ENCODE measurements around the gene GBP2. TPM values are rescaled to one million over a fixed set of nuclear protein-coding genes. Genes with fewer than 3 reads are reported as not detected.

Gene GBP2
- total and polyA plus RNA-seq, 2 of the 4 experiments (the other 2 are of a cell fraction), result 8.2 to 17.7 TPM

DNA sequence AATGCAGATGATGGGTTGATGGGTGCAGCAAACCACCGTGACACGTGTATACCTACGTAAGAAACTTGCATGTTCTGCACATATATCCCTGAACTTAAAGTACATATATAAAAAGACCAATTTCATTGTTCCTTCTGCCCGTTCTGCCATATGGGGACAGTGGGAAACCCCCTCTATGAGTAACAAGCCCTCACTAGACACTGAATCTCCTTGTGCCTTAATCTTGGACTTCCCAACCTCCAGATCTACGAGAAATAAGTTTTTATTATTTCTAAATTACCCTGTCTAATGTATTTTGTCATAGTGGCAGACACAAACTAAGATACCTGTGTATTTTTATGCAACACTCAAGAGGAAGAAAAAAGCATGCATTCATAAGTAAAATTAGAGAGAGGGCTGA lies 39.9 kb upstream of the GBP2 start:
- in situ Hi-C loops (cut with MboI; ENCODE audit: low sequenced_read_pairs), result no loop called here
- ATAC-seq (ENCODE audit: low read depth), result no peak

More for the DNA sequence above, 39.9 kb upstream of the GBP2 start:
- no peak overlapping the region for H3K4me3 ChIP-seq (ENCODE audit: insufficient read depth, low read depth, low read length)
- no peak overlapping the region for H2AK9ac ChIP-seq (replicated peaks; ENCODE audit: low read depth, low read length, poor library complexity)
- no peak overlapping the region for H3K56ac ChIP-seq (ENCODE audit: extremely low read depth, insufficient read depth, low read length)
- H3K9me3 ChIP-seq (ENCODE audit: control insufficient read depth, insufficient read depth, low read length), result no peaks in the 10 kb centered on the region
- no peak overlapping the region for H3K9ac ChIP-seq (ENCODE audit: low read depth, low read length)
- H3K27me3 ChIP-seq (ENCODE audit: control insufficient read depth, insufficient read depth, low read length), result no peaks in the 10 kb centered on the region
- no peak overlapping the region for H2AK5ac ChIP-seq (ENCODE audit: low read depth, low read length)
- H3K27ac ChIP-seq (ENCODE audit: insufficient read depth, low read length), result no peak overlapping the region
- WGBS, 2 experiments (ENCODE audit: extremely low coverage in 2 of 2, insufficient read length in 1 of 2), result no CpG with 5 or more reads among the region's 5 CpGs
- no peaks in the 10 kb centered on the region for H3K9me1 ChIP-seq (ENCODE audit: insufficient read depth, low read length)
- H3K23ac ChIP-seq (ENCODE audit: low read depth, low read length), result no peak overlapping the region
- POLR2A ChIA-PET (ENCODE audit: unreplicated experiment), result no interaction called here
- no peak overlapping the region for H3K4me2 ChIP-seq (ENCODE audit: low read depth, low read length)
- H4K91ac ChIP-seq (ENCODE audit: insufficient read depth, low read depth, low read length), result no peak overlapping the region
- CTCF ChIA-PET, result no interaction called here
- BruUV-seq (replicated peaks), result no TSS peak
- H4K8ac ChIP-seq (ENCODE audit: low read depth in 2 of 2, low read length in 2 of 2), result no peak overlapping the region
- dilution Hi-C loops (cut with HindIII; ENCODE audit: low sequenced_read_pairs, unreplicated experiment) (no loop called here), intact Hi-C loops (cut with micrococcal nuclease) (no loop called here)
- no peak overlapping the region for H2BK20ac ChIP-seq (ENCODE audit: low read depth, low read length)
- no peaks in the 10 kb centered on the region for H3K4me1 ChIP-seq (ENCODE audit: control insufficient read depth, insufficient read depth, low read length)
- no peaks in the 10 kb centered on the region for H3K79me1 ChIP-seq (ENCODE audit: low read depth in 1 of 2, low read length in 2 of 2)
- H3K18ac ChIP-seq (ENCODE audit: low read depth, low read length), result no peak overlapping the region
- no peak overlapping the region for H4K5ac ChIP-seq (ENCODE audit: low read depth, low read length)
- no peak overlapping the region for H3K14ac ChIP-seq (replicated peaks; ENCODE audit: low read depth, low read length)
- H2BK15ac ChIP-seq (ENCODE audit: low read depth, low read length), result no peak overlapping the region
- H2AFZ ChIP-seq (replicated peaks; ENCODE audit: low read length, poor library complexity), result no peak overlapping the region
- TF ChIP-seq, protein P1, sequence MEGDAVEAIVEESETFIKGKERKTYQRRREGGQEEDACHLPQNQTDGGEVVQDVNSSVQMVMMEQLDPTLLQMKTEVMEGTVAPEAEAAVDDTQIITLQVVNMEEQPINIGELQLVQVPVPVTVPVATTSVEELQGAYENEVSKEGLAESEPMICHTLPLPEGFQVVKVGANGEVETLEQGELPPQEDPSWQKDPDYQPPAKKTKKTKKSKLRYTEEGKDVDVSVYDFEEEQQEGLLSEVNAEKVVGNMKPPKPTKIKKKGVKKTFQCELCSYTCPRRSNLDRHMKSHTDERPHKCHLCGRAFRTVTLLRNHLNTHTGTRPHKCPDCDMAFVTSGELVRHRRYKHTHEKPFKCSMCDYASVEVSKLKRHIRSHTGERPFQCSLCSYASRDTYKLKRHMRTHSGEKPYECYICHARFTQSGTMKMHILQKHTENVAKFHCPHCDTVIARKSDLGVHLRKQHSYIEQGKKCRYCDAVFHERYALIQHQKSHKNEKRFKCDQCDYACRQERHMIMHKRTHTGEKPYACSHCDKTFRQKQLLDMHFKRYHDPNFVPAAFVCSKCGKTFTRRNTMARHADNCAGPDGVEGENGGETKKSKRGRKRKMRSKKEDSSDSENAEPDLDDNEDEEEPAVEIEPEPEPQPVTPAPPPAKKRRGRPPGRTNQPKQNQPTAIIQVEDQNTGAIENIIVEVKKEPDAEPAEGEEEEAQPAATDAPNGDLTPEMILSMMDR (conservative IDR thresholded peaks at IDR 0.05; ENCODE audit: low read depth, low read length), result no peak
- no peak for TF ChIP-seq RFX5 (IDR thresholded peaks at IDR 0.05; ENCODE audit: low read depth, low read length)
- no peak for TF ChIP-seq RCOR1 (IDR thresholded peaks at IDR 0.05; ENCODE audit: insufficient replicate concordance, low read length)
- no peak for TF ChIP-seq SMC3 (IDR thresholded peaks at IDR 0.05; ENCODE audit: low read depth, low read length)
- no peak for TF ChIP-seq FOS (IDR thresholded peaks at IDR 0.05; ENCODE audit: low read depth, low read length)
- no peak for TF ChIP-seq CEBPB (IDR thresholded peaks at IDR 0.05; ENCODE audit: low read depth, low read length)
- TF ChIP-seq MXI1 (IDR thresholded peaks at IDR 0.05; ENCODE audit: borderline replicate concordance, low read depth, low read length), result no peak
- TF ChIP-seq CHD1 (IDR thresholded peaks at IDR 0.05; ENCODE audit: low read depth, low read length), result no peak
- TF ChIP-seq MAZ (IDR thresholded peaks at IDR 0.05; ENCODE audit: borderline replicate concordance, low read depth, low read length), result no peak
- TF ChIP-seq MAFK (IDR thresholded peaks at IDR 0.05; ENCODE audit: low read depth, low read length), result no peak
- no peak for TF ChIP-seq RAD21 (IDR thresholded peaks at IDR 0.05; ENCODE audit: low read length)
- TF ChIP-seq, protein P2, sequence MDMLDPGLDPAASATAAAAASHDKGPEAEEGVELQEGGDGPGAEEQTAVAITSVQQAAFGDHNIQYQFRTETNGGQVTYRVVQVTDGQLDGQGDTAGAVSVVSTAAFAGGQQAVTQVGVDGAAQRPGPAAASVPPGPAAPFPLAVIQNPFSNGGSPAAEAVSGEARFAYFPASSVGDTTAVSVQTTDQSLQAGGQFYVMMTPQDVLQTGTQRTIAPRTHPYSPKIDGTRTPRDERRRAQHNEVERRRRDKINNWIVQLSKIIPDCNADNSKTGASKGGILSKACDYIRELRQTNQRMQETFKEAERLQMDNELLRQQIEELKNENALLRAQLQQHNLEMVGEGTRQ (IDR thresholded peaks at IDR 0.05; ENCODE audit: low read depth, low read length), result no peak
- TF ChIP-seq, protein P3, sequence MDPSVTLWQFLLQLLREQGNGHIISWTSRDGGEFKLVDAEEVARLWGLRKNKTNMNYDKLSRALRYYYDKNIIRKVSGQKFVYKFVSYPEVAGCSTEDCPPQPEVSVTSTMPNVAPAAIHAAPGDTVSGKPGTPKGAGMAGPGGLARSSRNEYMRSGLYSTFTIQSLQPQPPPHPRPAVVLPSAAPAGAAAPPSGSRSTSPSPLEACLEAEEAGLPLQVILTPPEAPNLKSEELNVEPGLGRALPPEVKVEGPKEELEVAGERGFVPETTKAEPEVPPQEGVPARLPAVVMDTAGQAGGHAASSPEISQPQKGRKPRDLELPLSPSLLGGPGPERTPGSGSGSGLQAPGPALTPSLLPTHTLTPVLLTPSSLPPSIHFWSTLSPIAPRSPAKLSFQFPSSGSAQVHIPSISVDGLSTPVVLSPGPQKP (IDR thresholded peaks at IDR 0.05; ENCODE audit: borderline replicate concordance, low read depth, low read length), result no peak
- TF ChIP-seq POLR2A (IDR thresholded peaks at IDR 0.05; ENCODE audit: low read depth, low read length), result no peak
- TF ChIP-seq NFE2L2 (IDR thresholded peaks at IDR 0.05; ENCODE audit: low read depth, low read length), result no peak
- no peak for TF ChIP-seq BHLHE40 (IDR thresholded peaks at IDR 0.05; ENCODE audit: low read depth, low read length)
- no peak overlapping the region for H2BK5ac ChIP-seq (ENCODE audit: low read depth, low read length, poor library complexity, severe bottlenecking)
- no peaks in the 10 kb centered on the region for H3K36me3 ChIP-seq (ENCODE audit: control insufficient read depth, insufficient read depth, low read length)
- DNase-seq, result no peak
- no peak overlapping the region for H3K4ac ChIP-seq (ENCODE audit: low read depth, low read length)
- no peaks in the 10 kb centered on the region for H4K20me1 ChIP-seq (ENCODE audit: insufficient read depth, low read length)
- H2BK120ac ChIP-seq (ENCODE audit: low read depth, low read length), result no peak overlapping the region

All from IMR-90 (cell line).